ENCODE data around the gene TBC1D10B.
"Not testable (repeated sequence)": the region's sequence is repeated elsewhere in the genome, so short reads cannot be mapped to it uniquely, and the experiment has no call there.

Gene TBC1D10B

GRCh38 chr16:30324220-30324619 lies 46.1 kb downstream of the TBC1D10B start:
- not testable (repeated sequence) for DNase-seq

- not testable (repeated sequence) for DNase-seq
Observed at GRCh38 chr16:30318647-30319046, 51.6 kb downstream of the TBC1D10B start.

- not testable (repeated sequence) for DNase-seq
Observed at GRCh38 chr16:30310937-30311336, 59.4 kb downstream of the TBC1D10B start.

- not testable (repeated sequence) for DNase-seq
Observed at GRCh38 chr16:30309255-30309654, 61.0 kb downstream of the TBC1D10B start.
